Trophoblast cell (in vitro differentiated cells and primary cell): ENCODE measurements around the gene MUC4.

Experiments
- DNase-seq, 2 donors: peaks; one replicate each; pipeline ENCODE4 v3.0.0-alpha.2; 2016
- H2AFZ ChIP-seq: 2 replicates; pipeline ENCODE4 v1.6.1; 2013; ENCODE audit warnings: low read length, moderate library complexity, mild to moderate bottlenecking; ENCODE audit not compliant: insufficient read depth, poor library complexity
- H2AK5ac ChIP-seq: 2 replicates; pipeline ENCODE4 v1.6.1; 2013; ENCODE audit warnings: mild to moderate bottlenecking, low read length
- H2BK120ac ChIP-seq: 2 replicates; pipeline ENCODE4 v1.6.1; 2013; ENCODE audit warnings: low read length, mild to moderate bottlenecking, moderate library complexity; ENCODE audit not compliant: insufficient read depth, poor library complexity
- H2BK12ac ChIP-seq: 2 replicates; pipeline ENCODE4 v1.6.1; 2013; ENCODE audit warnings: mild to moderate bottlenecking, low read length, moderate library complexity
- H2BK5ac ChIP-seq: 2 replicates; pipeline ENCODE4 v1.6.1; 2013; ENCODE audit warnings: low read length, low read depth, moderate library complexity, mild to moderate bottlenecking; ENCODE audit not compliant: poor library complexity
- H3K14ac ChIP-seq: 2 replicates; pipeline ENCODE4 v1.6.1; 2013; ENCODE audit warnings: mild to moderate bottlenecking, low read length
- H3K18ac ChIP-seq: 2 replicates; pipeline ENCODE4 v1.6.1; 2013; ENCODE audit warnings: mild to moderate bottlenecking, low read length
- H3K23ac ChIP-seq: 2 replicates; pipeline ENCODE4 v1.6.1; 2013; ENCODE audit warnings: low read length
- H3K27ac ChIP-seq: 2 replicates; pipeline ENCODE4 v1.5.1; 2013; ENCODE audit warnings: low read depth, mild to moderate bottlenecking, inconsistent platforms, low read length, moderate library complexity
- H3K27me3 ChIP-seq: 2 replicates; pipeline ENCODE4 v1.6.1; 2013; ENCODE audit warnings: inconsistent platforms, mild to moderate bottlenecking, low read length, moderate library complexity; ENCODE audit not compliant: insufficient read depth
- H3K36me3 ChIP-seq, 2 experiments: 1 replicate in 1 of 2; 2 replicates in 1 of 2; pipeline ENCODE4 v1.6.1; 2013; ENCODE audit warnings: low read length in 2 of 2, mild to moderate bottlenecking in 2 of 2, moderate library complexity in 1 of 2; ENCODE audit not compliant: insufficient read depth in 2 of 2, control insufficient read depth in 1 of 2
- H3K4ac ChIP-seq: 2 replicates; pipeline ENCODE4 v1.6.1; 2013; ENCODE audit warnings: low read depth, mild to moderate bottlenecking, low read length, moderate library complexity
- H3K4me1 ChIP-seq, 2 experiments: 1 replicate in 1 of 2; 2 replicates in 1 of 2; pipeline ENCODE4 v1.6.1; 2013; ENCODE audit warnings: low read length in 2 of 2, mild to moderate bottlenecking in 2 of 2, moderate library complexity in 1 of 2; ENCODE audit not compliant: insufficient read depth in 2 of 2, control insufficient read depth in 1 of 2
- H3K4me2 ChIP-seq: 2 replicates; pipeline ENCODE4 v1.6.1; 2013; ENCODE audit warnings: inconsistent platforms, mild to moderate bottlenecking, low read length, moderate library complexity
- H3K4me3 ChIP-seq: 2 replicates; pipeline ENCODE4 v1.5.1; 2013; ENCODE audit warnings: mild to moderate bottlenecking, low read depth, low read length, inconsistent platforms
- H3K79me1 ChIP-seq: one replicate; pipeline ENCODE4 v1.6.1; 2013; ENCODE audit warnings: low read length
- H3K79me2 ChIP-seq: 2 replicates; pipeline ENCODE4 v1.6.1; 2013; ENCODE audit warnings: low read length, mild to moderate bottlenecking; ENCODE audit not compliant: control insufficient read depth, insufficient read depth, poor library complexity
- H3K9ac ChIP-seq: 2 replicates; pipeline ENCODE4 v1.6.1; 2013; ENCODE audit warnings: mild to moderate bottlenecking, low read length
- H3K9me3 ChIP-seq: 2 replicates; pipeline ENCODE4 v1.6.1; 2013; ENCODE audit warnings: low read depth, mild to moderate bottlenecking, control low read depth, inconsistent platforms, low read length; ENCODE audit not compliant: insufficient read depth
- H4K12ac ChIP-seq: 2 replicates; pipeline ENCODE4 v1.6.1; 2013; ENCODE audit warnings: low read depth, mild to moderate bottlenecking, low read length, moderate library complexity
- H4K8ac ChIP-seq: 2 replicates; pipeline ENCODE4 v1.6.1; 2013; ENCODE audit warnings: low read depth, mild to moderate bottlenecking, low read length, moderate library complexity
- H4K91ac ChIP-seq: one replicate; pipeline ENCODE4 v1.6.1; 2013; ENCODE audit warnings: low read depth, mild to moderate bottlenecking, low read length, moderate library complexity
- WGBS: extraction: QIAGEN DNeasy Blood & Tissue Kit; methylation state at CpG from one replicate; pipeline ENCODE4 v1.1.7; 2013; ENCODE audit warnings: missing lambda C conversion rate; ENCODE audit not compliant: insufficient read length, insufficient coverage; ENCODE audit errors: extremely low coverage; 5-methylcytosine and 5-hydroxymethylcytosine counted together

The MUC4 gene

DNA sequence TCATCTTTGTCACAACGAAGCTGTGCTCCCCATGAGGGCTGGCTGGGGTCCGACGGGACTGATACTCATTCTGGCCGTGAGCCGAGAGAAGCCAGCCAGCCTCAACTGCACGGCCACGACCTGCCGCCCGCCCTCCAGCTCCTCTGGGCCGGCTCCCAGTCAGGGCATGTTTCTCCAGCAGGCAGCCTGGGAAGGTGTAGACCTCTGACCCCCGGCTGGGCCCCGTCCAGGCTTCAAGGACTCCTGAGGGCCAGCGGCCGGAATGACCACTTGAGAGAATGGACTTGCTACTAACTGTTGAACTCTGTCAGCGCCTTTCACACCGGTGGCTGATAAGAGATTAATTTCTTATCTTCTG, 18.1 kb upstream of the MUC4 start:
- DNase-seq: no peak
- Histone ChIP-seq H3K27ac (no peak overlapping the region), H3K36me3 (no peaks in the 10 kb centered on the region), H2BK5ac (no peak overlapping the region), H2BK120ac (no peak overlapping the region), H3K14ac (no peak overlapping the region), H3K4ac (no peak overlapping the region), H4K12ac (no peak overlapping the region), H2AFZ (no peak overlapping the region), H3K79me2 (no peaks in the 10 kb centered on the region), H3K23ac (no peak overlapping the region), H3K4me2 (no peak overlapping the region), H2BK12ac (no peak overlapping the region), H3K18ac (no peak overlapping the region), H4K8ac (no peak overlapping the region), H3K9ac (no peak overlapping the region), H2AK5ac (no peak overlapping the region), H3K4me3 (no peak overlapping the region), H3K4me1 (no peaks in the 10 kb centered on the region), H3K79me1 (no peaks in the 10 kb centered on the region), H3K27me3 (no peaks in the 10 kb centered on the region), H4K91ac (no peak overlapping the region), H3K9me3 (peaks cover under 1% of the 10 kb centered on the region)
- no CpG with 5 or more reads among the region's 16 CpGs for WGBS

DNA sequence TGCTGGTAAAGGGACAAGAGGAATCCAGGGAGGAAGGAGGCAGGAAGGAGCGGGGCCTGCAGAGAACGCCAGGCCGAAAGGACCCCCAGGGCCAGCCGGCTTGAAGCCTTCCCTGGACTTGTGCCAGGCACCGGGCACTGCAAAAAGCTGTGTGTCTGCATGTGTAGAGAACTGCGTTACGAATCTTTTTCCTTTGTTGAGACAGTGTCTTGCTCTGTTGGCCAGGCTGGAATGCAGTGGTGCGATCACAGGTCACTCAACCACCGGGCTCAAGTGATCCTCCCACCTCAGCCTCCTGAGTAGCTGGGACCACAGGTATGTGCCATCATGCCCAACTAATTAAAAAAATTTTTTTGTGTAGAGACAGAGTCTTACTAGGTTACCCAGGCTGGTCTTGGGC, 17.0 kb upstream of the MUC4 start:
- no CpG with 5 or more reads among the region's 9 CpGs for WGBS
- Histone ChIP-seq H3K9ac (no peak overlapping the region), H3K18ac (no peak overlapping the region)

GRCh38 chr3:195825857-195826804, 14.4 kb upstream of the MUC4 start:
- no peak overlapping the region for H2AFZ ChIP-seq

More for the DNA sequence above, 17.0 kb upstream of the MUC4 start:
- Histone ChIP-seq H3K4me1 (peaks cover 0 to 1% of the 10 kb centered on the region in 2 experiments), H3K14ac (no peak overlapping the region), H3K79me1 (no peaks in the 10 kb centered on the region), H2AFZ (no peak overlapping the region), H4K91ac (no peak overlapping the region), H3K79me2 (no peaks in the 10 kb centered on the region), H4K12ac (no peak overlapping the region), H3K23ac (no peak overlapping the region), H3K4me3 (no peak overlapping the region), H3K27ac (no peak overlapping the region), H2BK12ac (no peak overlapping the region), H2BK5ac (no peak overlapping the region), H3K9me3 (no peaks in the 10 kb centered on the region), H2AK5ac (no peak overlapping the region), H3K4ac (no peak overlapping the region), H3K36me3 (no peaks in the 10 kb centered on the region), H3K27me3 (no peaks in the 10 kb centered on the region), H3K4me2 (no peak overlapping the region), H4K8ac (no peak overlapping the region), H2BK120ac (no peak overlapping the region)
- DNase-seq: peak in 1 of 2 donors; percentile 37

GRCh38 chr3:195825191-195825588, 13.5 kb upstream of the MUC4 start:
- H4K8ac ChIP-seq: no peak overlapping the region
- no peak overlapping the region for H4K91ac ChIP-seq
- no peaks in the 10 kb centered on the region for H3K36me3 ChIP-seq
- H3K18ac ChIP-seq: no peak overlapping the region
- H3K4me1 ChIP-seq: peaks cover 2% of the 10 kb centered on the region in 2 experiments
- no peak overlapping the region for H3K4me3 ChIP-seq
- no peak overlapping the region for H3K4ac ChIP-seq
- no CpG with 5 or more reads among the region's 15 CpGs for WGBS
- no peaks in the 10 kb centered on the region for H3K27me3 ChIP-seq
- H2AK5ac ChIP-seq: no peak overlapping the region
- no peak overlapping the region for H3K27ac ChIP-seq
- H4K12ac ChIP-seq: no peak overlapping the region
- H3K79me2 ChIP-seq: no peaks in the 10 kb centered on the region
- peak; percentile 53 to 78 for DNase-seq
- no peak overlapping the region for H2AFZ ChIP-seq
- H3K9ac ChIP-seq: no peak overlapping the region
- H3K4me2 ChIP-seq: no peak overlapping the region
- H3K79me1 ChIP-seq: no peaks in the 10 kb centered on the region
- H2BK120ac ChIP-seq: no peak overlapping the region
- H3K23ac ChIP-seq: no peak overlapping the region
- no peak overlapping the region for H2BK5ac ChIP-seq
- no peaks in the 10 kb centered on the region for H3K9me3 ChIP-seq
- H2BK12ac ChIP-seq: no peak overlapping the region
- H3K14ac ChIP-seq: no peak overlapping the region

More at GRCh38 chr3:195825857-195826804, 14.4 kb upstream of the MUC4 start:
- Histone ChIP-seq H3K4ac (no peak overlapping the region), H3K4me1 (peaks cover 2% of the 10 kb centered on the region in 2 experiments), H3K18ac (no peak overlapping the region), H3K9ac (no peak overlapping the region), H3K27me3 (no peaks in the 10 kb centered on the region), H3K27ac (no peak overlapping the region), H3K79me1 (no peaks in the 10 kb centered on the region), H3K79me2 (no peaks in the 10 kb centered on the region), H3K4me2 (no peak overlapping the region), H4K12ac (no peak overlapping the region), H3K14ac (no peak overlapping the region), H2BK12ac (no peak overlapping the region), H3K4me3 (no peak overlapping the region), H3K36me3 (no peaks in the 10 kb centered on the region), H2BK120ac (no peak overlapping the region), H2BK5ac (no peak overlapping the region), H3K9me3 (no peaks in the 10 kb centered on the region), H4K8ac (no peak overlapping the region), H3K23ac (no peak overlapping the region), H2AK5ac (no peak overlapping the region), H4K91ac (no peak overlapping the region)
- no CpG with 5 or more reads among the region's 47 CpGs for WGBS
- DNase-seq: no peak
